ENCODE measurements around the gene CDKAL1. TPM values are rescaled to one million over a fixed set of nuclear protein-coding genes. Genes with fewer than 3 reads are reported as not detected.

CDKAL1 gene
- total RNA-seq, 1 donor from 2014 or later: 11.9 TPM

GRCh38 chr6:21263531-21264287, 729.5 kb downstream of the CDKAL1 start:
- Histone ChIP-seq H3K27ac (no peak overlapping the region), H3K4me1 (no peaks in the 10 kb centered on the region), H3K36me3 (no peaks in the 10 kb centered on the region), H3K9me3 (no peaks in the 10 kb centered on the region), H3K27me3 (no peaks in the 10 kb centered on the region), H3K4me3 (no peak overlapping the region)
- intact Hi-C loops (cut with DNase I): no loop called here
- TF ChIP-seq CTCF (IDR thresholded peaks at IDR 0.05): no peak
- no peak for DNase-seq (ENCODE audit: low spot score in 2 of 2)

- Histone ChIP-seq H3K36me3 (no peaks in the 10 kb centered on the region), H3K4me3 (no peak overlapping the region), H3K27me3 (no peaks in the 10 kb centered on the region), H3K4me1 (no peaks in the 10 kb centered on the region), H3K27ac (no peak overlapping the region), H3K9me3 (no peaks in the 10 kb centered on the region)
- intact Hi-C loops (cut with DNase I): no loop called here
- no peak for TF ChIP-seq CTCF (IDR thresholded peaks at IDR 0.05)
- no peak for DNase-seq (ENCODE audit: low spot score in 2 of 2)
Observed at GRCh38 chr6:21264288-21265033, 730.2 kb downstream of the CDKAL1 start.

DNA sequence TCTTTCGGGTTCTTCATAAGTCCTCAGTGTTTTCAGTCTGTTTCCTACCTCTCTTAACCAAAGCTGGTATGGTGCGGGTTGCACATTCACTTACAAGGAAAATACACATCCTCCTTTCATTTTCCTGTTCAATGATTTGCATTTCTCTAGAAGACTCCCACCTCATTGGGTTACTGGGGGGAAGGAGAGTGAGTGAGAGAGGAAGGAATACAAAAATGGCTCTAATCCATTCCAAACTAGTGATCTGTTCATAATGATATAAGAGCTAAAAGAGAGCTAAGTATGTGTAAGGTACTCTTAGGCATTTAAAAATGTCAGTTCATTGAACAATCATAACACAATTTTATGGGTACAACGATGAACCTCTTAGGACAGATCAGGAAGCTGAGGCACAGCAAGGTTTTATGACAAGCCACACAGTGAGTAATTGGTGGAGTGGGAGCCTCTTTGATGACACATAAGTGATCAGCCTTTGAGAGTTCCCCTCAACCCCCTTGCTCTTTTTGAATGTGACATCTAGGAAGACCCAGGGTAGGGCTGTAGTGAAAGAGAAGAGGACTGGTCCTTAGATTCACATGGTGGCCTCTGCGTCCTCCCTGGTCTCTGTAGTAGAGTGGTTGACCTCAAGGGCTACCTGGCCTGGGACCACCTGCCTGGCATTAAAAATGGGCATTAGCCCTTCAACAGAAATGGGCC, 730.9 kb downstream of the CDKAL1 start:
- no peak overlapping the region for H3K4me3 ChIP-seq
- DNase-seq (ENCODE audit: low spot score in 2 of 2): no peak
- no peaks in the 10 kb centered on the region for H3K4me1 ChIP-seq
- no peaks in the 10 kb centered on the region for H3K9me3 ChIP-seq
- intact Hi-C loops (cut with DNase I): no loop called here
- H3K27me3 ChIP-seq: no peaks in the 10 kb centered on the region
- no peak for TF ChIP-seq CTCF (IDR thresholded peaks at IDR 0.05)
- no peak overlapping the region for H3K27ac ChIP-seq
- no peaks in the 10 kb centered on the region for H3K36me3 ChIP-seq

DNA sequence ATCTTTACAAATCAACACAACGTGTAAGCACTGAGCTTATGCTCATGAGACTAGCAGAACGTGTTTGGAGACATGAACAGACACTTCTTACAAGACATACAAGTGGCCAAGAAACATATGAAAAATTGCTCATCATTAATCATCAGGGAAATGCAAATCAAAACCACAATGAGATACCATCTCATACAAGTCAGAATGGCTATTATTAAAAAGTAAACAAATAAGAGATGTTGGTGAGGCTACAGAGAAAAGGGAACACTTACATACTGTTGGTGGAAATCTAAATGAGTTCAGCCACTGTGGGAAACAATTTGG, 731.4 kb downstream of the CDKAL1 start:
- no peaks in the 10 kb centered on the region for H3K36me3 ChIP-seq
- no peak for TF ChIP-seq CTCF (IDR thresholded peaks at IDR 0.05)
- H3K9me3 ChIP-seq: no peaks in the 10 kb centered on the region
- H3K4me3 ChIP-seq: no peak overlapping the region
- no peaks in the 10 kb centered on the region for H3K4me1 ChIP-seq
- DNase-seq (ENCODE audit: low spot score in 2 of 2): no peak
- H3K27me3 ChIP-seq: no peaks in the 10 kb centered on the region
- H3K27ac ChIP-seq: no peak overlapping the region
- intact Hi-C loops (cut with DNase I): no loop called here

DNA sequence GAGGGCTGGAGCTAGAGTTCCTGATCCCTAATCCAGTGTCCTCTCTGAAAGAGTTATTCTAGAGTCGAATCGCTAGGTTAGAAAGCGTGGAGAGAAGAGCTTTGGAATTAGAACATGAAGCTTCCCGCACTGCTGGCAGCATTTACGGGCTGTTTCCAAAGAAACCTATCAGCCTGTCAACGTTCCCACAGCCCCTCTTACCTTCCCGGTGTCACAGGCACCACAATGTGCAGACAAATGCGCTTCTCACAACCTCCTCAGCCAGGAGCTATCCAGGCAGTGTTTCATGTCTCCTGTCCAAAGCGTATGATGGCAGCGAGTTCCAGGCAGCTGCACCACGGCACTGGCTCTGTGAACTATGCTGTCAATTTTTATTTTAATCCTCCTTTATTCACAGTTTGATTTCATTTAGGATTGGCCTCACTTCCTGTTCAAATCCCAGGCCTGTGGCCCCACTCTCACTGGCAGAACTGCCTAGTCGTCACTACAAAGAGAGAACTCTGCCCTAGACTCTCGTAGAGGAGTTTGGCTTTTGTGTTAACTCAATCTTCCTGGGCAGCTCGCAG, 736.5 kb downstream of the CDKAL1 start:
- intact Hi-C loops (cut with DNase I): no loop called here
- DNase-seq (ENCODE audit: low spot score in 2 of 2): no peak
- Histone ChIP-seq H3K4me1 (no peaks in the 10 kb centered on the region), H3K4me3 (no peak overlapping the region), H3K9me3 (no peaks in the 10 kb centered on the region), H3K27me3 (no peaks in the 10 kb centered on the region), H3K36me3 (no peaks in the 10 kb centered on the region), H3K27ac (no peak overlapping the region)
- TF ChIP-seq CTCF (IDR thresholded peaks at IDR 0.05): no peak

Measured in ascending aorta (tissue), 2 donors.